ENCODE results near the gene FBXO33. TPM values are rescaled to one million over a fixed set of nuclear protein-coding genes. Genes with fewer than 3 reads are reported as not detected.

Gene FBXO33
- total RNA-seq, result 12.0 TPM

- intact Hi-C loops (cut with DNase I), result no loop called here
- peak; percentile 98 for ATAC-seq
- DNase-seq (ENCODE audit: low spot score), result peak; percentile 97
Observed at GRCh38 chr14:39432179-39432618, at the start of gene FBXO33. Gene FBXO33 (minus strand): TSS chr14:39432433. CDS start chr14:39432162, 271 bp downstream.

GRCh38 chr14:39474416-39474911 lies 42.2 kb upstream of the FBXO33 start:
- ATAC-seq, result no peak
- intact Hi-C loops (cut with DNase I), result no loop called here

GRCh38 chr14:39472078-39472477 lies 39.8 kb upstream of the FBXO33 start:
- DNase-seq (ENCODE audit: low spot score) (no peak), ATAC-seq (no peak)
- intact Hi-C loops (cut with DNase I), result no loop called here

More at GRCh38 chr14:39474416-39474911, 42.2 kb upstream of the FBXO33 start:
- DNase-seq (ENCODE audit: low spot score), result no peak

GRCh38 chr14:39469094-39469710 lies 37.0 kb upstream of the FBXO33 start:
- DNase-seq (ENCODE audit: low spot score) (peak; percentile 60), ATAC-seq (peak; percentile 81)
- intact Hi-C loops (cut with DNase I), result no loop called here

GRCh38 chr14:39467889-39468524 lies 35.8 kb upstream of the FBXO33 start:
- no peak for DNase-seq (ENCODE audit: low spot score)
- intact Hi-C loops (cut with DNase I), result no loop called here
- ATAC-seq, result no peak

GRCh38 chr14:39459795-39460478 lies 27.7 kb upstream of the FBXO33 start:
- ATAC-seq, result no peak
- intact Hi-C loops (cut with DNase I), result no loop called here
- no peak for DNase-seq (ENCODE audit: low spot score)

GRCh38 chr14:39456702-39457250 lies 24.5 kb upstream of the FBXO33 start:
- intact Hi-C loops (cut with DNase I), result no loop called here
- DNase-seq (ENCODE audit: low spot score) (no peak), ATAC-seq (no peak)

GRCh38 chr14:39454906-39455539 lies 22.8 kb upstream of the FBXO33 start:
- intact Hi-C loops (cut with DNase I), result no loop called here
- ATAC-seq (no peak), DNase-seq (ENCODE audit: low spot score) (no peak)

- ATAC-seq, result no peak
- intact Hi-C loops (cut with DNase I), result no loop called here
- no peak for DNase-seq (ENCODE audit: low spot score)
Observed at GRCh38 chr14:39452680-39453079, 20.4 kb upstream of the FBXO33 start.

GRCh38 chr14:39451811-39452210 lies 19.6 kb upstream of the FBXO33 start:
- no peak for DNase-seq (ENCODE audit: low spot score)
- no peak for ATAC-seq
- intact Hi-C loops (cut with DNase I), result no loop called here

GRCh38 chr14:39447175-39447661 lies 15.0 kb upstream of the FBXO33 start:
- ATAC-seq (no peak), DNase-seq (ENCODE audit: low spot score) (no peak)
- intact Hi-C loops (cut with DNase I), result no loop called here

GRCh38 chr14:39446131-39446744 lies 14.0 kb upstream of the FBXO33 start:
- intact Hi-C loops (cut with DNase I), result no loop called here
- ATAC-seq, result no peak

GRCh38 chr14:39442293-39442692 lies 10.1 kb upstream of the FBXO33 start:
- peak; percentile 55 for ATAC-seq
- intact Hi-C loops (cut with DNase I), result no loop called here

More at GRCh38 chr14:39446131-39446744, 14.0 kb upstream of the FBXO33 start:
- DNase-seq (ENCODE audit: low spot score), result no peak

GRCh38 chr14:39441805-39442204 lies 9.6 kb upstream of the FBXO33 start:
- no peak for ATAC-seq
- no peak for DNase-seq (ENCODE audit: low spot score)
- intact Hi-C loops (cut with DNase I), result no loop called here

More at GRCh38 chr14:39442293-39442692, 10.1 kb upstream of the FBXO33 start:
- peak; percentile 68 for DNase-seq (ENCODE audit: low spot score)

- ATAC-seq (no peak), DNase-seq (ENCODE audit: low spot score) (no peak)
- intact Hi-C loops (cut with DNase I), result no loop called here
Observed at GRCh38 chr14:39440975-39441374, 8.7 kb upstream of the FBXO33 start.

- no peak for DNase-seq (ENCODE audit: low spot score)
- intact Hi-C loops (cut with DNase I), result no loop called here
- ATAC-seq, result no peak
Observed at GRCh38 chr14:39435241-39435640, 3.0 kb upstream of the FBXO33 start.

GRCh38 chr14:39434401-39434800 lies 2.2 kb upstream of the FBXO33 start:
- ATAC-seq (no peak), DNase-seq (ENCODE audit: low spot score) (no peak)
- intact Hi-C loops (cut with DNase I), result no loop called here

- DNase-seq (ENCODE audit: low spot score), result no peak
- intact Hi-C loops (cut with DNase I), result no loop called here
Observed at GRCh38 chr14:39433452-39433813, 1.2 kb upstream of the FBXO33 start.

More at GRCh38 chr14:39433452-39433813, 1.2 kb upstream of the FBXO33 start:
- ATAC-seq, result no peak
